T-helper 1 cell treated with Interleukin-12 subunit alpha and Interleukin-12 subunit beta and Interleukin-4 antibody, amounts not matched to agents 30 ng/mL and 1 ng/mL, for 36 hours (primary cell): ENCODE results near the gene ANKRD44. TPM values are rescaled to one million over a fixed set of nuclear protein-coding genes. Genes with fewer than 3 reads are reported as not detected.
"Not testable (repeated sequence)": the region's sequence is repeated elsewhere in the genome, so short reads cannot be mapped to it uniquely, and the experiment has no call there.

Experiments
- intact Hi-C: fragments of 100-400 bp; cut with micrococcal nuclease; formaldehyde crosslinking; loops from one replicate; pipeline ENCODE4 v1.15.1; 2024
- total RNA-seq: library from RNA; stranded (reverse); gene quantifications from 2 replicates; pipeline ENCODE4 v1.2.3, GENCODE V29; 2022

Gene ANKRD44
- total RNA-seq: 256 and 259 TPM in 2 replicates

GRCh38 chr2:197310271-197310985 lies at the start of gene ANKRD44:
ANKRD44 (minus strand) TSS chr2:197310780; CDS start chr2:197310604, 176 bp downstream.
- intact Hi-C loops: loop anchor here (1.0 to 5.0 kb wide), 4 partner anchors 18 to 190 kb away; partner anchors contain the start of gene HSPE1

DNA sequence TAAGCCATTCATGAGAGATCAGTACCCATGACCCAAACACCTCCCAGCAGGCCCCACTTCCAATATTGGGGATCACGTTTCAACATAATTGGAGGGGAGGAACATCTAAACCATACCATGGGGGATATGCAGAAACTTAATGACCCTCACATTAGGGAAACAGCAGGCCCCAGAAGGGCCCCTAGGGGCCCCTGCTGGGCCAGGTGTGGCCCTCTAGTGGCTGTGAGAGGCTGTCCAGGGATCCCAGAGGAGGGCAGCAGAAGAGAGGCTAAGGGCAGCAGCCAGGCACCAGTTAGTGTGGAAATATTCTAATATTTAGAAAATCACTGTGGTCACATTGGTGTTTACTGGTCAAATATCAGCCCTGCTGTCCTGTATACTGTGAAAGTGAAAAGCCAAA lies 49.3 kb upstream of the ANKRD44 start:
- intact Hi-C loops: loop anchor here (2.0 kb wide), 1 partner anchor 37 kb away; no protein-coding TSS in a partner anchor

DNA sequence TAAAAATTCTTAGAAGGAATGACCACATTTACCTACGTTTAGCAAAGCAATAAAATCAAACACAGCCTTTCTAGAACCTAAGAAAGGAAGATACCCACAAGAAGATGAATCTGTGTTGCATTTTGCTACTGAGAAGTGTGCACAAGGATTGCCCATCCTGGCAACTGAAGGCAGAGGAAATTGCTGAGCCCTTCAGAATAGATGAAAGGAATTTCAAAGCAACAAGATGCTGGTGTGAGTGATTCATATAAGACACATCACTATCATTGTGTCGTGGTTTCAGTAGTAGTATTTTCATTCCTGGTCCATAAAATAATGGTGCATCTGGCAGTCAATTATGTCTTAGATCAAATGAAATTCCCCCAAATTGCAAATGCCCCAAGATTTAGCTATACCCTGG lies 48.4 kb upstream of the ANKRD44 start:
- intact Hi-C loops: loop anchor here (2.0 kb wide), 1 partner anchor 36 kb away; no protein-coding TSS in a partner anchor

GRCh38 chr2:197357986-197358385 lies 47.4 kb upstream of the ANKRD44 start:
- intact Hi-C loops: loop anchor here (2.0 kb wide), 2 partner anchors 35 to 49 kb away; no protein-coding TSS in a partner anchor

- intact Hi-C loops: loop anchor here (1.0 to 2.0 kb wide), 2 partner anchors 47 to 165 kb away; no protein-coding TSS in a partner anchor
These were observed 45.6 kb upstream of the ANKRD44 start for GRCh38 chr2:197356136-197356535.

GRCh38 chr2:197354169-197354558 lies 43.6 kb upstream of the ANKRD44 start:
- intact Hi-C loops: no loop called here

DNA sequence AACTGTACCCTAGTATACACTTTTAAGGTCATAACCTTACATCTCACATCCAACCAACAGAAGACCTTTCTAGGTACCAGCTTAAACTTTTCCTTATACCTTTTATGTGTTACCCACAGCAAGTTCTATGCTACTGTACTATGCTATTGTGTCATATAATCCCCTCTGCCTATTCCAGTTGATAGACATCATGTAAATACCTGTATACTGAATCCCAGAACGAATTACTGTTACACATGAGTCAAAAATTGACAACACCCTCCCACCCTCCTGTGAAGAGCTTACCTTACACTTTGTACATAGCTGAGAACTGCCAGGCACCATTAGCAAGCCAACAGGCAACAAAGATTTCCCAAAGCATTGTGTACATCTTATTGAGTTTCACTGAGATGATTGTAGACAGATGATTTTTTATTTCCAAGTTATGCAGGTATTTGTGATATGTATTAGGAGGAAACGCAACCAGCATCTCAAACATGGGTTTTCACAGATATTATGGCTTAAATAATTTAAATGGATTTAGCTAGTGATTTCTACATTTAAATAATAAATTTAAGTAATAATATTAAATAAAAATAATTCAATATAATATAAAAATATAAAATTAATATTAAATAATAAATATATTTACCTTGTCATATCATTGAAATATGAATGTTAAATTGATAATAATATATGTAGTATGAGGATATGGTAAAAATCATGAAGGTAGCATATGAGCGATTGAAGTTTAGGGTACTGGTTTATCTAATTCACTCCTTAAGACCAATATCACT lies 43.0 kb upstream of the ANKRD44 start:
- intact Hi-C loops: no loop called here

DNA sequence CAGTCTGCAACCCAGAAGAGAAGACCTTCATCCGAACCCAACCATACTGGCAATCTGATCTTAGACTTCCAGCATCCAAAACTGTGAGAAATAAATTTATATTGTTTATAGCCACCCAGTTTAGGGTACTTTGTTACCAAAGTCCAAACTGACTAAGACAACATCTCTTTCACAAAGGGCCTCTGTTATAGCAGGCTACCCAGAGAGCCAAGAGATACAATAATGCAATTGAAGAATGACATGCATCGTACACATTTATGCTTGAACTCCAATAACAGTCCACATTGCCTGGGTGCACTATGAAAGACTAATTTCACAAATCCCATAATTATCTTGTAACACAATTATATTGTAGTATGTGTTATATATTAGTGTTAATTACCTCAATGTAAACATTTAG lies 39.1 kb upstream of the ANKRD44 start:
- intact Hi-C loops: no loop called here

DNA sequence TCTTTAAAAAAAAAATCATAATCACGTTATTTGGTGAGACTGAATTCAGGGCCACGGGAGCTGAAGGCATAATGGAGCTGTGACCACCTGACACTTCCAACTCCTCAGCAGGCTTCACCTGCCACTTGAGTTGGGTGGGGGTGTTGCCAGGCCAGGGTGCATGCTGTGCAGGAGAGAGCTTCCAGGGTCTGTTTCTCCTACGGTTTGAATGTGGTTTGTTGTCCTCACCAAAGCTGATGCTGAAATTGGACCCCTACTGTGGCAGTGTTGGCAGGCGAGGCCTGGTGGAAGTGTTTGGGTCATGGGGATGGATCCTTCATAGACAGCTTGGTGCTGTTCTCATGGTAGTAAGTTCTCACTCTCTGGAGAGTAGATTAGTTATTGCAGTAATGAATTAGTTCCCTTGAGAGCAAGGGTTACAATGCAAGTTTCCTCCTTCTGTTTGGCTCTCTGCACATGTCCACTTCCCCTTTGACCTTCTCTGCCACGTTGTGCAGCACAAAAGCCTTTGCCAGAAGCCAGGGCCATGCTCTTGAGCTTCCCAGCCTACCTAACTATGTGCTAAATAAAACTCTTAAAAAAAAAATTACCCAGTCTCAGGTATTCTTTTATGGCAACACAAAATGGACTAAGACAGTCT lies 38.3 kb upstream of the ANKRD44 start:
- intact Hi-C loops: no loop called here

- intact Hi-C loops: no loop called here
These were observed 35.3 kb upstream of the ANKRD44 start for GRCh38 chr2:197345846-197346370.

DNA sequence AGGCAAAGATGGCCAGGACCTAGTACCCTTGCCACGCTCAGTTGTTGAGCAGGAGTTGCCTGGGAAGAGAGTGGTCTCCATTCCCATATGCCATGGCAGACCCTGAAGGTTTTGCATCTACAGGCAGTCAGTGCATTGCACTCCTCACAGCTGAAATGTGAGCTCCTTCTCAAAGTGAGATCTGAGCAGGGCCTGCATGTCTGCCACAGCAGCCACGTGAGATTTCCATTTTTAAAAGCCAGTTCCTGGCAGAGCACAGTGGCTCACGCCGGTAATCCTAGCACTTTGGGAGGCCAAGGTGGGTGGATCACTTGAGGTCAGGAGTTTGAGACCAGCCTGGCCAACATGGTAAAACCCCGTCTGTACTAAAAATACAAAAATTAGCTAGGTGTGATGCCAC lies 33.4 kb upstream of the ANKRD44 start:
- intact Hi-C loops: not testable (repeated sequence)

- intact Hi-C loops: no loop called here
These were observed 30.0 kb upstream of the ANKRD44 start for GRCh38 chr2:197340591-197340990.

DNA sequence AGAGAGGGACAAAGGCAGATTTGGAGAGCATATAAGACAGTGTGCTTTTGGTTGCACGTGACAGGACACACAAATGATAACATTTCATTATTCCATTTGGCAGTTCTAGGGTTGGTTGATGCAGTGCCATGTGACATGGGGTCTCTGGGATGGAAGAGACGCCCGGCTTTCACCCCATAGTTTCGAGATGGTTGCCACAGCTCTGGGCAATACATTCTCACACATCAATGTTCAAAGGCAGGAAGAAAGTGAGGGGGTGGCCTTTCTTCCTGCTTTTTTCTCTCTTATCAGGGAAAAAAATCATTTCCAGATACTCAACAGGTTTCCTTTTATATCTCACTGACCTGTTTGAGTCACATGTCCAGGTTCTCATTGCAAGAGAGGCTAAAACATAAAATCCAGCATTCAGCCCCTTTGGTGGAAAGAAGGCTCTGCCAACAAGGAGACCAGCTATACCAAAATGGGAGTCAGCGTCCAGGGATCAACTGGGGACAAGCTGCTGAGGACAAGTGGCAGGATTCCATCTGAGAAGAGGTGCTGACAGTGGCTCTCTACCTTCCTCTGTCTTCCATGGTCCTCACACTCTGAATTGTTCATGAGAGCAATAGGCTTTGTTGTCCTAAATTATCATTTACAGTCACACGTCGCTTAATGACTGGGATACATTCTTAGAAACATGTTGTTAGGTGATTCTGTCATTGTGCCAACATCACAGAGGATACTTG lies 29.1 kb upstream of the ANKRD44 start:
- intact Hi-C loops: no loop called here

DNA sequence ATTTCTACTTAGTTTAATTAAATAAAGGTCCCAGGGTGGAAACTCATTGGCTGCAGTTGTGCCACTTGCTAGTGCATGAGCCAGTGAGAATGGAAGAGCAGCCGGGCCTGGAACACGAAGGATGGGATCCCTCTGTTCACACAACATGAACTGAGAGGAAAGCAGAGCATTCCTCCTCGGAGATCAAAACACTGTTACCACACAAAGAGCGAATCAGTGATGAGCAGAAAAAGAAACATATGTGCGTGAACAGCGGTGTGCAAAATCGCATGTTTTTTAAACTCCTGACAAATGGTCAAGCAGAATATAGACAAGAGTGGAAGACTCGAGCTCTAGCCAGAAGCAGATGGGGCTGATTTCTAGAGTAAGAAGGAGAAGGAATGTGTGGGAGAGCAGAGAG lies 28.4 kb upstream of the ANKRD44 start:
- intact Hi-C loops: no loop called here

DNA sequence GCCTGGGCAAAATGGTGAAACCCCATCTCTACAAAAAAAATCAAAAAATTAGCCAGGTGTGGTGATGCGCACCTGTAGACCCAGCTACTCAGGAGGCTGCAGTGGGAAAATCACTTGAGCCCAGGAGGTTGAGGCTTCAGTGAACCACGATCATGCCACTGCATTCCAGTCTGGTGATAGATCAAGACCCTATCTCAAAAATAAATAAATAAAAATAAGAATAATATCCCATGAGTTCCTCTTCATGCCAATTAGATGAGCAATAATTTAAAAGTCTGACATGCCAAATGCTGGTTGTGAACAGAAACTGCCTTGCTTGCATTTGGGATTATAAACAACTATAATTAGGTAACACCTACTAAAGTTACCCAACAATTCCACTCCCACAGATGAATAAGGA lies 22.1 kb upstream of the ANKRD44 start:
- intact Hi-C loops: no loop called here

- intact Hi-C loops: loop anchor here (2.0 kb wide), 1 partner anchor 18 kb away; the partner anchor contains the start of gene ANKRD44
These were observed 17.9 kb upstream of the ANKRD44 start for GRCh38 chr2:197328461-197328860.

DNA sequence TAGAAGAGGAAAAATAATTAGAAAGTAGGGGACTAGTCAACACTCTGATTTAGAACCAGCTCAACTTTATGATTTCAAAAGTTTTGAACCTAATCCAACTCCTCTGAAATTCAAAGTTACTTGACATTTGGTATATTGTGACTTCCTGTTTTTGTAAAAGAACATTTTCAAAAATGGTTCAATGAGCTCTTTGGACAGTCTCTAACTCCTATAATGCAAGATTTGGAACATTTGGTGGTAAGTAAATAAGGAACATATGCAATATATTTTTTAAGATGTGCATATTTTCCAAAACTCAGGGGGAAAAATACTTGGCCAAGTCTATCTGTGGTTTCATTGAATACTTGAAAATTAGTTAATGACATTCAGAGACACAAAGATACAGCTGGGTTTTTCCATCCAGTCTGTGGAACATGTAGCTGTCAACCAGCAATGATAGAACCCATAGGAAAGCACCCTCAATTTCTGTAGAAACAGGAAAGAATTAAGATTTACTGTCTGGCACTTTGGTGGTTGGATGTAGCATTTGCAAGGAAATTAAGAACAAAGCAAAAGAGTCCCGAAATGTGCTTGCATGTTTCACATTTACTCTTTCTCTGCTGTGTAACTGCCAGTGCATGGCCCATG lies 17.0 kb upstream of the ANKRD44 start:
- intact Hi-C loops: loop anchor here (2.0 kb wide), 1 partner anchor 17 kb away; the partner anchor contains the start of gene ANKRD44

DNA sequence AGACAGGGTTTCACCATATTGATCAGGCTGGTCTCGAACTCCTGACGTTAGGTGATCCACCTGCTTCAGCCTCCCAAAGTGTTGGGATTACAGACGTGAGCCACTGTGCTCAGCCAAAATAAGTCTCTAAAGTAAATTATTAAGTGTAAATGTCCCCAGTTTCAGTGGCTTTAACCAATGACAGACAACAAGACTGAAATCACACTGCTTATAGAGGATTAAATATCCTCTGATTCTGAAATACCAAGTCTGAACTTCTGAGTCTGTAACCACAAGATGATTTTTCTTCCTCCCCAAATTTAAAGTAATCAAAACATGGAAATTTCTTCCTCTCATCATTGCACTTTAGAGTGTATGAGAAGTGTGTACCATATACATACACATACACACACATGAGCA lies 16.5 kb upstream of the ANKRD44 start:
- intact Hi-C loops: no loop called here

- intact Hi-C loops: no loop called here
These were observed 14.2 kb upstream of the ANKRD44 start for GRCh38 chr2:197324801-197325200.
